DND-41 (cell line): Measurements from ENCODE around the gene CALHM6.

ENCODE experiments used
- EZH2 ChIP-seq: IDR thresholded peaks from 3 replicates; pipeline ENCODE4 v1.6.1; 2012; ENCODE audit warnings: borderline replicate concordance, low read depth, mild to moderate bottlenecking, moderate library complexity, low read length, inconsistent platforms; ENCODE audit not compliant: severe bottlenecking
- TF ChIP-seq, protein P1 (sequence below): IDR thresholded peaks from 2 replicates; pipeline ENCODE4 v1.5.1; 2012; ENCODE audit warnings: borderline replicate concordance, low read length, moderate library complexity, mild to moderate bottlenecking; ENCODE audit not compliant: poor library complexity, severe bottlenecking; ENCODE audit errors: extremely low read depth

DNA sequence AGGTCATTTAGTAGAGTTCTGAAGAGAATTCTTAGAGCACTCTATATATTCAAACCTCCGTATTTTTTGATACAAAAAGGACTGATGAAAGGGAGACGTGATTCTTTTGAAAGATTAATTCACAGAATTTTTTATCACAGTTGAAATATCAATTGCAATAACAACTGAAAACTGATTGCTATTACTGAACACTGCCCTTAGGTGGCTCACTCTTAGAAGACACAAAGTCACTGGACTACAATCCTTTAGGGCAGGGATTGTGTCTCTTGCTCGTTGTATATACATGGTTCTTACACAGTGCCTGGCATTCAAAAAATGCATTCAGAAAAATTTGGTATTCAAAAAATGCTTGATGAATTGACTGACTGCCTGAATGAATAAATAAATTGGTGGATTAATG lies 17.1 kb upstream of the CALHM6 start:
- TF ChIP-seq, protein P1, sequence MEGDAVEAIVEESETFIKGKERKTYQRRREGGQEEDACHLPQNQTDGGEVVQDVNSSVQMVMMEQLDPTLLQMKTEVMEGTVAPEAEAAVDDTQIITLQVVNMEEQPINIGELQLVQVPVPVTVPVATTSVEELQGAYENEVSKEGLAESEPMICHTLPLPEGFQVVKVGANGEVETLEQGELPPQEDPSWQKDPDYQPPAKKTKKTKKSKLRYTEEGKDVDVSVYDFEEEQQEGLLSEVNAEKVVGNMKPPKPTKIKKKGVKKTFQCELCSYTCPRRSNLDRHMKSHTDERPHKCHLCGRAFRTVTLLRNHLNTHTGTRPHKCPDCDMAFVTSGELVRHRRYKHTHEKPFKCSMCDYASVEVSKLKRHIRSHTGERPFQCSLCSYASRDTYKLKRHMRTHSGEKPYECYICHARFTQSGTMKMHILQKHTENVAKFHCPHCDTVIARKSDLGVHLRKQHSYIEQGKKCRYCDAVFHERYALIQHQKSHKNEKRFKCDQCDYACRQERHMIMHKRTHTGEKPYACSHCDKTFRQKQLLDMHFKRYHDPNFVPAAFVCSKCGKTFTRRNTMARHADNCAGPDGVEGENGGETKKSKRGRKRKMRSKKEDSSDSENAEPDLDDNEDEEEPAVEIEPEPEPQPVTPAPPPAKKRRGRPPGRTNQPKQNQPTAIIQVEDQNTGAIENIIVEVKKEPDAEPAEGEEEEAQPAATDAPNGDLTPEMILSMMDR = peak; percentile 61
- TF ChIP-seq EZH2 = no peak
